AG08395 (cell line): ENCODE results near the gene BLOC1S6.

ENCODE experiments used
- DNase-seq: peaks from one replicate; pipeline ENCODE4 v3.0.0; 2012; ENCODE audit warnings: mixed read lengths, low spot score

Gene BLOC1S6

DNA sequence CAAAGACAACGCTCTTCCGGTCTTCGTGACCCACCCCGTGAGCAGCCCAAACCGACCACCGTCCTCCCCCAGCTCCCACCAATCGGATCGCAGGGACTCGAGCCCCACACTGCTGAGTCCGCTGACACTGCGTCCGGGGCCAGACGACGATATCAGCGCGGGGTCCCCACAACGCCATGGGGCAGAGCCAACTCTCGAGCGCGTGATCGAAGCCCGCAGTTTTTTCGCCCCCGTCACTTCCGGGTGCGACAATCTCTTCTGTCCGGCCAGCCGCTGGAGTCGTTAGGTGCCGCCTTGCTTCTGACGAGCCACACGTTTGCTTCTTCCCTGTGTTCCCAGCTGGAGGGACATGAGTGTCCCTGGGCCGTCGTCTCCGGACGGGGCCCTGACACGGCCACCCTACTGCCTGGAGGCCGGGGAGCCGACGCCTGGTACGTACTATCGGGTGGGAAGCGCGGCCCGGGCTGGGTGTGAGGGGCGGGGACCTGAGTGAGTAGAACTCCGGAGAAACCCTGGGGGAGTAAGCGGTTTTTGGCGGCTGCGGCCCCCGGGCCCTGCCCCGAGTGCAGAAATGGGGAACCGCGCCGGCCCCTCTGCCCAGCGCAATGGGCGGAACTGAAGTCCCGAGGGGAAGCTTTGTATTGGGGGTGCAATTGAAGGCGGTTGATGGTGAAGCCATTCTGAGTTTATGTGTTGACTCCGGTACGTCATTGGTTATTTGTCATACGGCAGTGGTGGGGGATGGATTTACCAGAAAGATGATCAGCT, at the start of gene BLOC1S6:
Gene BLOC1S6 (plus strand): TSS at position 285 of the 768 bp plus-strand sequence. CDS start 65 bp downstream, at position 350.
- peak; percentile 86 for DNase-seq

DNA sequence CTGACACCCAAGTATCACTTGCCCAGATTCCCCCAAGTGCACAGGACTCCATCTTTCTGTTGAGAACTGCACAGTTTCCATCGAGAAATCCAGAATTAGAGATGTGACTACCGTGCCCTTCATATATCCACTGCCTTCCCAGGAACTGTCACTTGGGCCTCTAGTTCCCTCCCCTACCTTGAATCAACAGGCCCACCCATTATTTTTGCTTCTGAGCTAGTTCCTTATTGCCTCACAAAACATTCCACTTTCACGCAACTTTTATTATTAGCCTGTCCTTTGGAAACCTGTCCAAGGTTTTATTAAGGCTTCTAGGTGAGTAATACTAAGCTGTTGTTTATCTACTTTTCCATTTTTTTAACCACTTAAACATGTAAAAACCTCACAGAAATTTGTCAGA, 47.5 kb upstream of the BLOC1S6 start:
- DNase-seq: no peak

DNA sequence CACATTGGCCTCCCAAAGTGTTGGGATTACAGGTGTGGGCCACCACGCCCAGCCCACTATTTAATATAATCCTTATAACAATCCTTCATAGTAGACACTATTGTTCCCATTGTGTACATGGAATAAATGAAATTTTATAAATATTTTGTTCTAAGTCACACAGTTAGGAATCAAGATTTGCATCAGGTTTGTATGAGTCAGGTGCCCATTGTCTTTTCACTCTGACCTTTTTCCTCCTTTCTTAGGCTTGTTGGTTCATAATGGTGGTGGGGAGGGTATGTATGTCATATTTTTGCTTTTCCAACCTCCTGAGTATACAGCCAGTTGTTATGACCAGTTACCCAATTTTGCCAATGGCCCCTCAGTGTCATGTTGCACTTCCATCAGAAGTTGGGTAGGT, 46.6 kb upstream of the BLOC1S6 start:
- no peak for DNase-seq

GRCh38 chr15:45543051-45543450, 44.1 kb upstream of the BLOC1S6 start:
- no peak for DNase-seq

DNA sequence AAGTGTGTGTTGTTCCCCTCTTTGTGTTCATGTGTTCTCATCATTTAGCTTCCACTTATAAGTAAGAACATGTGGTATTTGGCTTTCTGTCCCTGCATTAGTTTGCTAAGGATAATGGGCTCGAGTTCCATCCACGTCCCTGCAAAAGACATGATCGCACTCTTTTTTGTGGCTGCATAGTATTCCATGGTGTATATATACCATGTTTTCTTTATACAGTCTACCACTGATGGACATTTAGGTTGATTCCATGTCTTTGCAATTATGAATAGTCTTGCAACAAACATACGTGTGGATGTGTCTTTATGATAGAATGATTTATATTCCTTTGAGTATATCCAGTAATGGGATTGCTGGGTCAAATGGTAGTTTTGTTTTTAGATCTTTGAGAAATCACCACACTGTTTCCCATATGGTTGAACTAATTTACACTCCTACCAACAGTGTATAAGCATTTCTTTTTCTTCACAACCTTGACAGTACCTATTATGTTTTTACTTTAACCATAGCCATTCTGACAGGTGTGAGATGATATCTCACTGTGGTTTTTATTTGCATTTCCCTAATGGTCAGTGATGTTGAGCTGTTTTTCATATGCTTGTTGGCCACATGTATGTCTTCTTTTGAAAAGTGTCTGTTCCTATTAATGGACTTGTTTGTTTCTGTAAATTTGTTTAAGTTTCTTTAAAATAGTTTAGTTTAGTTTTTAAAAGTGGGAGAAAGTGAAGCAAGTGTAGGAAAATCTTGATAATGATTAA, 42.7 kb upstream of the BLOC1S6 start:
- DNase-seq: no peak

- DNase-seq: no peak
Measured at GRCh38 chr15:45546789-45547188, 40.4 kb upstream of the BLOC1S6 start.

- DNase-seq: no peak
Measured at GRCh38 chr15:45548753-45549520, 38.2 kb upstream of the BLOC1S6 start.

GRCh38 chr15:45549541-45550220, 37.5 kb upstream of the BLOC1S6 start:
- DNase-seq: peak; percentile 74

DNA sequence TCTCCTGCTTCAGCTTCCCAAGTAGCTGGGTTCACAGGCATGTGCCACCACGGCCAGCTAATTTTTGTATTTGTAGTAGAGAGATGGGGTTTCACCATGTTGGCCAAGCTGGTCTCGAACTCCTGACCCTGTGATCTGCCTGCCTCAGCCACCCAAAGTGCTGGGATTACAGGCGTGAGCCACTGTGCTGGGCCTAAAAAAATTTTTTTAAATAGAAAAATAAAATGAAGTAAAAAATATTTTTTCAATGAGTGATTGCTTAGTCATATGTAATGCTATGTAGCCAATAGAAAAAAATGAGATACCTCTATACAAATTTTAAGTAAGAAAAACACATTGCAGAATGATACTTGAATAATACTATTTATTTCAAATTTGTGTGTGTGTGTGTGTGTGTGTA, 36.7 kb upstream of the BLOC1S6 start:
- no peak for DNase-seq

DNA sequence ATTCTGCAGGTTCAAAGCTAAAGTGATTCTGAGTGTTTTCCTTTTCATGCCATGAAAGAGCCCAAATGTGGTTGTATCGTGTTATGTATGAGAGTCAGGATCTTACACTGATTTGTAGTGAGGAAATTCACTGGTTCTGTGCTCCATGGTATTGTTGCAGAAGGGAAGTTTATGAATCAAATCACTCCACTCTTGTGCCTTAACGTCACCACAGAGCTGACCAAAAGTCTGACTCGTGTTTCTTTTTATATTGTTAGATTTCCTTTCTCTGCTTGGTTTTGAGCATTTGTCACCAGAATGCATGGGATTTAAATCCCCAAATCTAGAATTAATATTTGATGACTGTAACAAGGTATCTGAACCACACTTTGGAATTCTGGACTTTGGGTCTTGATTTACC, 35.5 kb upstream of the BLOC1S6 start:
- peak; percentile 39 for DNase-seq

- no peak for DNase-seq
Measured at GRCh38 chr15:45555934-45556608, 31.1 kb upstream of the BLOC1S6 start.

GRCh38 chr15:45572617-45573016, 14.6 kb upstream of the BLOC1S6 start:
- DNase-seq: no peak

DNA sequence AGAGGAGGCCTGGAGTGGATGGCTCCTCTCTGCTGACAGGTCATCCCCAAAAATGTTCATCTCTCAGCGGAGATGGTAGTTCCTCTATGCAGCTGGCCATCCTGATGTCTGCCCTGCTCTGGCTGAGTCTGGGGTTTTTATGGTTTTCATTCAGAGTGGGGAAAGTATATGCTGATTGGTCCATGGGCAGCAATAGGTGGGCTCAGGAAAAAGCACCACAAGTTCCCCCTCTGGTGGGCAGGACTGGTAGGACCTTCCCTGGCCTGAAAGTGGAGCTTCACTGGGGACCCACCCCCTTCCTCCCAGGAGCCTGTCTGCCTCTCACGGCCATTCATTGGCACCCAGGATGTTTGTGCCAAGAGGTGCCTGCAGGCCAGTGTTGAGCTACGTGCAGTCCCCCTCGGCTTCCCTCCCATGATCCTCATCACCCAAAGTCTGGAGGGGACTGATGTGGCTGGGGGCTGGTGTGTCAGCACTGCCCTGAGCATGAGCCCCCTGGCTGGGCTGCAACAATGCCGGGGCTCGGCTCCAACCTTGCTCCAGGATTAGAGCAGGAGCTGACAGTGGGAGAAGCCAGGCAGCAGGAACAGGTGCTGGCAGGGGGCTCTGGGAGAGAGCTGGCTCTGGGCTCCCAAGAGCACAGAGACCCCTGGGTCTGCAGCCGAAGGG, 13.1 kb upstream of the BLOC1S6 start:
- peak; percentile 11 for DNase-seq

DNA sequence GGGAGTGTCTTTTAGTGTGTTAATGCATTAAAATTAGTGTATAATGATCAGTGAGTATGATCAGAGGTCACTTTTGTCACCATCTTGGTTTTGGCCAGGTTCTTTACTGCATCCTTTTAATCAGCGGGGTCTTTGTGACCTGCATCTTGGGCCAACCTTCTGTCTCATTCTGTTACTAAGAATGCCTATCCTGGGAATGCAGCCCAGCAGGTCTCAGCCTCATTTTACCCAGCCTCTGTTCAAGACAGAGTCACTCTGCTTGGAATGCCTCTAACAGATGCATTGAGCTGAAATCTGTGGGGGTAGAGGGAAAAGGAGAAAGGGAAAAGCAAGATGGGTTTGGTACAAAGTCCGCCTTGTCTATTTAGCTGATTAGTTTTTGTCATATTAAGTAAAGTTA, 5.3 kb upstream of the BLOC1S6 start:
- DNase-seq: no peak

DNA sequence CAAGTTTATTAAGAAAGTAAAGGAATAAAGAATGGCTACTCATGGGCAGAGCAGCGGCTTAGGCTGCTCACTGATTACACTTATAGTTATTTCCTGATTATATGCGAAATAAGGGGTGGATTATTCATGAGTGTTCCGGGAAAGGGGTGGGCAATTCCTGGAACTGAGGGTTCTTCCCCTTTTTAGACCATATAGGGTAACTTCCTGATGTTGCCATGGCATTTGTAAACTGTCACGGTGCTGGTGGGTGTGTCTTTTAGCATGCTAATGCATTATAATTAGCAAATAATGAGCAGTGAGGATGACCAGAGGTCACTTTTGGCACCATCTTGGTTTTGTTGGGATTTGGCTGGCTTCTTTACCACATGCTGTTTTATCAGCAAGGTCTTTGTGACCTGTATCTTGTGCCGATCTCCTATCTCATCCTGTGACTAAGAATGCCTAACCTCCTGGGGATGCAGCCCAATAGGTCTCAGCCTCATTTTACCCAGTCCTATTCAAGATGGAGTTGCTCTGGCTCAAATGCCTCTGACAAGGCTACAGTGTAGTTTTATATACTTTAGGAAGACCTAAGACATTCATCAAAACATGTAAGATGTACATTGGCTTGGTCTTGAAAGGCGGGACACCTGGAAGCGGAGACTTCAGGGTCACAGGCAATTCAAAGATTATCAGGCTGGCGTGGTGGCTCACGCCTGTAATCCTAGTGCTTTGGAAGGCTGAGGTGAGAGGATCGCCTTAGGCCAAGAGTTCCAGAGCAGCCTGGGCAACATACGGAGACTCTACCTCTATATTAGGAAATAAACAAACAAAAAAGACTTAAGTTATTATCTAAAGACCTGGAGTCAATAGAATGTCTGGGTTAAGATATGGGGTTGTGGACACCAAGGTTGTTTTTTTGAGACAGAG, 3.2 kb upstream of the BLOC1S6 start:
- DNase-seq: no peak

GRCh38 chr15:45585069-45585791, 1.9 kb upstream of the BLOC1S6 start:
- no peak for DNase-seq

DNA sequence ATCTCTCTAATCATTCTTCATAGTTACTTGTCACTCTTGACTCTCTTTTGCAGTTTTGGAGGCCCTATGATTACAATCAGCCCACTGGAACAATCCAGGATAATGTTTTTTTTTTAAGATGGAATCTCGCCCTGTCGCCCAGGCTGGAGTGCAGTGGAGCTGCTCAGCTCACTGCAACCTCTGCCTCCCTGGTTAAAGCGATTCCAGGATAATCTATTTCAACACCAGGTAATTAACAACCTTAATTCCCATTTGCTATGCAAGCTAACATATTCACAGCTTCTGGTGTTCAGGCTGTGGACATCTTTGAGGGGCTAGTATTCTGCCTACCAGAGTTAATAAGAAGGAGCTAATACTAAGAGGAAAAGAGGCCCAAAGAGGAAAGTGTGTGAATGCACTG, 1.1 kb upstream of the BLOC1S6 start:
- DNase-seq: no peak

DNA sequence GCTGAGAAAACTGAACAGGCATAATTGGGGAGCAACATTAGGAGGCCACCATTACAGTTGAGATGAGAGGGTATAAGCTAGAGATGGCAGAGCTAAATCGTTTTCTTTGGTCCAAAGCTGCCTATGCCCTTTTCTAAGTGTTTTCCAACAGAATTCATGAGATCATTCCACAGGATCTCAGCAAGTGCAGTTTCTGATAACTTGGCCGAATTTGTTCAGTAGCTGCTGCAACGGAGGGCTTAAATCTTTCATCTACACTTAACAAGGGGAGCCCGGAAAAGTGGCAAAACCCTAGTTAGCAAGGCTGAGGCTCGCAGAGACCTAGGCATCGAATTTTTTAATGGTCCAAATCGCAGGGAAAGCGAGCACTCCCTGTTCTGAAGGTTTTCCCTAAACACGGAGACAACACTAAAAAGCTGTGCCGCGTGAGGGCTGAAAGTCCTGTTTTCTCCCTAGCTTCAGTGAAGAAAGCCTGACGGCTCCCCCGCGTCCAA, 531 bp upstream of the BLOC1S6 start:
- DNase-seq: peak; percentile 8

DNA sequence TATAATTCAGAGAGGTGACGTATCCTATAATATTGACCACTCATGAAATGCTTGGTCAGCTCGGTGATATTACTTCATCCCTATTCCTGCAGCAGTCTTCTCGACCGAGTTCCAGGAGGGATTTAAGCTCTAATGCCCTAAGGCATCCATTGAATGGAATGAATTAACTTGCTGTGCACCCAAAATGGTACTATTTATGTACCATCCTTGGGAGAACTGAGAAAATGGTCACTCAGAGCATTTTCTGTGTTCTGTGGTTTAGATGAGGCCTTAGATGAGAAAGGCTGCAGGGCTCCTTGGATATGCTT, 638 bp downstream of the BLOC1S6 start:
- no peak for DNase-seq
